H1 (cell line): ENCODE measurements around the gene EEF1AKMT3. TPM values are rescaled to one million over a fixed set of nuclear protein-coding genes. Genes with fewer than 3 reads are reported as not detected.

Source experiments
- ATF2 ChIP-seq: IDR thresholded peaks from 2 replicates; pipeline ENCODE4 v1.6.1; 2012; ENCODE audit warnings: low read length, inconsistent platforms
- polyA plus RNA-seq, 7 experiments: library from polyadenylated mRNA; depleted of rRNA in 3 of 7; stranded (reverse) in 5 of 7; unstranded in 2 of 7; fragments of >200 nt in 5 of 7; fragments of 200-250 nt in 2 of 7; gene quantifications; 1 replicate in 5 of 7; 2 replicates in 1 of 7; 4 replicates in 1 of 7; pipeline versions ENCODE4 v1.2.1 to v1.2.3, GENCODE V29; 2011 to 2013; ENCODE audit warnings: missing spikeins in 2 of 7, mixed read lengths in 2 of 7
- total RNA-seq: library from RNA; stranded (reverse); fragmentation: NEBNext Ultra II Directional; extraction: Animal tissue kit (Norgen Biotek cat#: 25700); gene quantifications from 2 replicates; pipeline ENCODE4 v1.2.1, GENCODE V29; 2021

The EEF1AKMT3 gene
- total and polyA plus RNA-seq, 2 of the 8 experiments (the other 6 are each of a cell fraction or from before 2014, with no cell fraction given), result 3.1 to 4.4 TPM

- TF ChIP-seq ATF2, result no peak
These were observed 23.4 kb upstream of the EEF1AKMT3 start (continued) for GRCh38 chr12:57749061-57749460.
